ENCODE measurements around the gene MIPOL1.
"Not testable (repeated sequence)": the region's sequence is repeated elsewhere in the genome, so short reads cannot be mapped to it uniquely, and the experiment has no call there.

Gene MIPOL1

GRCh38 chr14:37413504-37414003 is 215.8 kb downstream of the MIPOL1 start:
- DNase-seq, result no peak
- in situ Hi-C loops (cut with HindIII; ENCODE audit: low pct_ligation_motif_present, low pct_unique_long_range_greater_than_20kb, low sequenced_read_pairs), result no loop called here

- no peak for DNase-seq
- in situ Hi-C loops (cut with HindIII; ENCODE audit: low pct_ligation_motif_present, low pct_unique_long_range_greater_than_20kb, low sequenced_read_pairs), result no loop called here
These were observed 218.5 kb downstream of the MIPOL1 start for GRCh38 chr14:37416264-37416663.

DNA sequence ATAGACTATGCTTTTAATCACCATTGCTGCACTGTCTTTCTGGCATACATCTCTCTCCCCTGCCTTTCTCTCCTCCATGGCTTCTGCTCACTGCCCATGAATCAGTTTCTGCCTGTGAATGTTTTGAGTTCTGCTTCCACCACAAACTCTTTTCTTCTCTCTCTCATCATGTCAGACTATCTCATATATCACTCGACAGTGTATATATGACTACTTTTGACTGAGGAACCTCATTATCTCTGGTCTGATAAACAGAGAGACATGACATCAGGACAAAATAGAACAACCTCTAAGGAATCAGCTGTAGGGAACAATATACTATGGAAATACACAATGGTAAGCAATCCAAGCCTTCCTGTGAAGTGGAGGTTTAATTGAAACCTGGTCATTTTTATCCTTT is 219.4 kb downstream of the MIPOL1 start:
- in situ Hi-C loops (cut with HindIII; ENCODE audit: low pct_ligation_motif_present, low pct_unique_long_range_greater_than_20kb, low sequenced_read_pairs), result no loop called here
- no peak for DNase-seq

GRCh38 chr14:37417833-37418232 is 220.1 kb downstream of the MIPOL1 start:
- in situ Hi-C loops (cut with HindIII; ENCODE audit: low pct_ligation_motif_present, low pct_unique_long_range_greater_than_20kb, low sequenced_read_pairs), result no loop called here
- no peak for DNase-seq

DNA sequence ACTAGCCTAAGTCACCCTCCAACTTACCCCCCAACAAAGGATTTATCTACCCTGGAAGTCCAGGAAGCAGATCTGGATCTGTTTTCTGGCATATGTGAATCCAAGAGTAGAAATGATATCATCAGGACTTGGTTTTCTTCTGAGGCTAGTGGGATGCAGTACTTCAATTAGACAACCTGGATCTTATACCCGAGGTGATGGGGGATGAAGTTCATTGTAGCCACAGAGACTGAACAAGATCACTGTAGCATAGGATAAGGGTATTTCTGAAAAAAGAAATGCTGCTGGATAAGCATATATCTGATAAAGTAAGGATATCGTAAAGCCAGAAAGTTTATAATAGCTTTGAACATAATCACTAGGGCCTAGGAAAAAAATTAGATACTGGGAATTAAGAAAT is 222.9 kb downstream of the MIPOL1 start:
- DNase-seq, result no peak
- in situ Hi-C loops (cut with HindIII; ENCODE audit: low pct_ligation_motif_present, low pct_unique_long_range_greater_than_20kb, low sequenced_read_pairs), result no loop called here

GRCh38 chr14:37422319-37422718 is 224.6 kb downstream of the MIPOL1 start:
- DNase-seq, result no peak
- in situ Hi-C loops (cut with HindIII; ENCODE audit: low pct_ligation_motif_present, low pct_unique_long_range_greater_than_20kb, low sequenced_read_pairs), result no loop called here

GRCh38 chr14:37422748-37423147 is 225.0 kb downstream of the MIPOL1 start:
- DNase-seq, result no peak
- in situ Hi-C loops (cut with HindIII; ENCODE audit: low pct_ligation_motif_present, low pct_unique_long_range_greater_than_20kb, low sequenced_read_pairs), result no loop called here

- DNase-seq, result no peak
These were observed 231.2 kb downstream of the MIPOL1 start for GRCh38 chr14:37428954-37429353.

GRCh38 chr14:37429618-37430017 is 231.9 kb downstream of the MIPOL1 start:
- in situ Hi-C loops (cut with HindIII; ENCODE audit: low pct_ligation_motif_present, low pct_unique_long_range_greater_than_20kb, low sequenced_read_pairs), result no loop called here
- no peak for DNase-seq

More at GRCh38 chr14:37428954-37429353, 231.2 kb downstream of the MIPOL1 start:
- in situ Hi-C loops (cut with HindIII; ENCODE audit: low pct_ligation_motif_present, low pct_unique_long_range_greater_than_20kb, low sequenced_read_pairs), result no loop called here

DNA sequence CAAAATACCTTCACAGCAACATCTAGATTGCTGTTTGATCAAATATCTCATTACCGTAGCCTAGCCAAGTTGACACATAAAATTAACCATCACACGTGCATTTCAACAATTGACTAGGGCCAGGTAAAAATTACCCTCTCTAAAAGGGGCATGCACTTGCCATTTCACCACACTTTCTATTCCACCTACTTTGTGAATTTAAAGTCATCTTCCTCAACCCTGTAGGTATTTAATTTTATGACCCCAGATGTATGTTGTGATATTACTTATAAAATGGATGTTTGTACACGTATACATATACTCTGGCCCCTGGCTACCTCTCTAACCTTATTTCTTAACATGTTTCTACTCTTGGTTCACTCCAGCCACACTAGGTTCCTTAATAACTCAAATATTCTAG is 237.1 kb downstream of the MIPOL1 start:
- DNase-seq, result no peak
- in situ Hi-C loops (cut with HindIII; ENCODE audit: low pct_ligation_motif_present, low pct_unique_long_range_greater_than_20kb, low sequenced_read_pairs), result no loop called here

DNA sequence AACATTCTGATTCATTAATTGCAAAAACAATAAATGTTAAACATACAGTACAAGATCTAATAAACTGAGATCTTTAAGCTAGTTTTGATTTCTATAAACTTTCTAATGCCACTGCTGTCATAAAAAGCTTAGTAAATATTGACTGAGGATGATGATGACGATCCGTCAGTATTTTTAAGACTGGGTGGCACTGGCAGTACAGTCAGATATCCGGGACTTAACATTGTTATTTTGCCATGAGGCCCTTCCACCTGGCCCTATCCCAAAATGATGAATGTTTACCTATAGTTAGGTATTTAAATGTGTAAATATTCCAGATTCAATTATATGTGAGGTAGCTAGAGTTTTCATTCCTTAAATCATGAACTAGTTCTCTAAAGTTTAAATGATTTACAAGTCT is 238.8 kb downstream of the MIPOL1 start:
- DNase-seq, result no peak
- in situ Hi-C loops (cut with HindIII; ENCODE audit: low pct_ligation_motif_present, low pct_unique_long_range_greater_than_20kb, low sequenced_read_pairs), result no loop called here

GRCh38 chr14:37437490-37437889 is 239.8 kb downstream of the MIPOL1 start:
- DNase-seq, result no peak
- in situ Hi-C loops (cut with HindIII; ENCODE audit: low pct_ligation_motif_present, low pct_unique_long_range_greater_than_20kb, low sequenced_read_pairs), result no loop called here

DNA sequence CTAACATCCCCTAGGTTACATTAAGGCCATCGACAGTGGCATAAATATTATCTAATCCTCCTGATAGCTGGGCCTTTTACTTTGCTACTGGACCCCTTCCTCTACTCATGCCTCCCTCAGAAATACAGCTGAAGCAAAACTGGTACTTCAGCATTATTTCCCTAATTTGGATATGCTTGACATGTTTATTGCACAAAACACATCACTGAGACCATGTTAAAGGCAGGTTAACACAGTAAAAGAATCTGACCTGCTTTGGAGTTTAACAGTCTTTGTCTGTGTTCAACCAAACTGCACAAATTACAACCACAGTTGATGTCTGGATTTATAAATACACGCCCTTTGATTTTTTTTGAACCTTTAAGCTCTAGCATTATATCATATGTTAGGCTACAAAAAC is 240.7 kb downstream of the MIPOL1 start:
- DNase-seq, result no peak
- in situ Hi-C loops (cut with HindIII; ENCODE audit: low pct_ligation_motif_present, low pct_unique_long_range_greater_than_20kb, low sequenced_read_pairs), result no loop called here

GRCh38 chr14:37443461-37443860 is 245.7 kb downstream of the MIPOL1 start:
- in situ Hi-C loops (cut with HindIII; ENCODE audit: low pct_ligation_motif_present, low pct_unique_long_range_greater_than_20kb, low sequenced_read_pairs), result no loop called here

GRCh38 chr14:37447883-37448391 is 250.2 kb downstream of the MIPOL1 start:
- DNase-seq, result no peak
- in situ Hi-C loops (cut with HindIII; ENCODE audit: low pct_ligation_motif_present, low pct_unique_long_range_greater_than_20kb, low sequenced_read_pairs), result no loop called here

More at GRCh38 chr14:37443461-37443860, 245.7 kb downstream of the MIPOL1 start:
- no peak for DNase-seq

- DNase-seq, result no peak
- in situ Hi-C loops (cut with HindIII; ENCODE audit: low pct_ligation_motif_present, low pct_unique_long_range_greater_than_20kb, low sequenced_read_pairs), result no loop called here
These were observed 254.6 kb downstream of the MIPOL1 start for GRCh38 chr14:37452323-37452722.

- in situ Hi-C loops (cut with HindIII; ENCODE audit: low pct_ligation_motif_present, low pct_unique_long_range_greater_than_20kb, low sequenced_read_pairs), result no loop called here
- no peak for DNase-seq
These were observed 256.2 kb downstream of the MIPOL1 start for GRCh38 chr14:37453985-37454384.

DNA sequence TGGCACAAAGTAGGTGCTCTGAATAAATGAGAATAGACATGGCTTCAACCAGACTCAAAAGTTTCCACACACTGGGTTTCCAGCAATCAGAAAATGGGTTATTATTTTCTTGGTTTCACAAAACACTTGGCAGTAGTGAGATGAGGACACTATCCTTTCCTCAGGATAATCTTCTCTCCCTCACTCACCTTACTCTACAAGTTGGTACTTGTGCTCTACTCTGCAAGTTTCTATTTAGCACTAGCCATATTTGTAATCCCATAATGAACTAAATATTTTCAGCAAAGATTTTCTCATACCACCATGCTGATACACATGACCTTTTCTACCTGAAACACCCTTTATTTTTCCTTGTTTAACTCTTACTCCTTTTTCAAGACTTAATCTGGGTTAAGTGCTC is 259.6 kb downstream of the MIPOL1 start:
- in situ Hi-C loops (cut with HindIII; ENCODE audit: low pct_ligation_motif_present, low pct_unique_long_range_greater_than_20kb, low sequenced_read_pairs), result no loop called here
- no peak for DNase-seq

DNA sequence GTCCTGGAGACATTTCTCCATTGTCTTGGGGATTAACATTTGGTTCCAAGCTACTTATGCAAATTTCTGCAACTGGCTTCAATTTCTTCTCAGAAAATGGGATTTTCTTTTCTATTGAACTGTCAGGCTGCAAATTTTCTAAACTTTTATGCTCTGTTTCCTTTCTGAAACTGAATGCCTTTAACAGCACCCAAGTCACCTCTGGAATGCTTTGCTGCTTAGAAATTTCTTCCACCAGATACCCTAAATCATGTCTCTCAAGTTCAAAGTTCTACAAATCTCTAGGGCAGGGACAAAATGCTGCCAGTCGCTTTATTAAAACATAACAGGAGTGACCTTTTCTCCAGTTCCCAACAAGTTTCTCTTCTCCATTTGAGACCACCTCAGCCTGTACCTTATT is 264.7 kb downstream of the MIPOL1 start:
- in situ Hi-C loops (cut with HindIII; ENCODE audit: low pct_ligation_motif_present, low pct_unique_long_range_greater_than_20kb, low sequenced_read_pairs); DNase-seq: not testable (repeated sequence)

- DNase-seq, result no peak
- in situ Hi-C loops (cut with HindIII; ENCODE audit: low pct_ligation_motif_present, low pct_unique_long_range_greater_than_20kb, low sequenced_read_pairs), result no loop called here
These were observed 266.6 kb downstream of the MIPOL1 start for GRCh38 chr14:37464192-37464858.

Data from ACHN (cell line).